ENCODE measurements around the gene FBXL17. TPM values are rescaled to one million over a fixed set of nuclear protein-coding genes. Genes with fewer than 3 reads are reported as not detected.

FBXL17 gene
- total RNA-seq, 1 donor from 2014 or later = 11.1 TPM

DNA sequence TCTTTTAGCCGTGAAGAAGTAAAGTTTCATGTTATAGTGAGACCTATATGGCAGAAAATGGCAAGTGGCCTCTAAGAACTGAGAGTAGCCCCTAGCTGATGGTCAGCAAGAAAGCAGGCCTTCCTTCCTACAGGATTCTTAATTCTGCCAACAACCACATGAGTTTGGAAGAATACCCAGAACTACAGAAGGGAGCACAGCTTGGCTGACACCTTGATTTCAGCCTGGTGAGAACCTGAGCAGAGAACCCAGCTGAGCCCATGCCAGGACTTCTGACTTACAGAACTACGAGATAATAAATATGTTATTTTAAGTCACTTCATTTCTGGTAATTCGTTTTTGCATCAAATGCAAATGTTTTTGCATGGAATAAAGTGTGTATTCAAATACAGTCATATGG, 5.9 kb upstream of the FBXL17 start:
- peaks cover 4% of the 10 kb centered on the region for H3K4me1 Mint-ChIP-seq (ENCODE audit: unreplicated experiment)
- H3K27me3 Mint-ChIP-seq = peaks cover 6% of the 10 kb centered on the region
- H3K4me3 Mint-ChIP-seq = no peak overlapping the region
- no peak for DNase-seq (ENCODE audit: extremely low spot score, unreplicated experiment)
- TF ChIP-seq, protein P1, sequence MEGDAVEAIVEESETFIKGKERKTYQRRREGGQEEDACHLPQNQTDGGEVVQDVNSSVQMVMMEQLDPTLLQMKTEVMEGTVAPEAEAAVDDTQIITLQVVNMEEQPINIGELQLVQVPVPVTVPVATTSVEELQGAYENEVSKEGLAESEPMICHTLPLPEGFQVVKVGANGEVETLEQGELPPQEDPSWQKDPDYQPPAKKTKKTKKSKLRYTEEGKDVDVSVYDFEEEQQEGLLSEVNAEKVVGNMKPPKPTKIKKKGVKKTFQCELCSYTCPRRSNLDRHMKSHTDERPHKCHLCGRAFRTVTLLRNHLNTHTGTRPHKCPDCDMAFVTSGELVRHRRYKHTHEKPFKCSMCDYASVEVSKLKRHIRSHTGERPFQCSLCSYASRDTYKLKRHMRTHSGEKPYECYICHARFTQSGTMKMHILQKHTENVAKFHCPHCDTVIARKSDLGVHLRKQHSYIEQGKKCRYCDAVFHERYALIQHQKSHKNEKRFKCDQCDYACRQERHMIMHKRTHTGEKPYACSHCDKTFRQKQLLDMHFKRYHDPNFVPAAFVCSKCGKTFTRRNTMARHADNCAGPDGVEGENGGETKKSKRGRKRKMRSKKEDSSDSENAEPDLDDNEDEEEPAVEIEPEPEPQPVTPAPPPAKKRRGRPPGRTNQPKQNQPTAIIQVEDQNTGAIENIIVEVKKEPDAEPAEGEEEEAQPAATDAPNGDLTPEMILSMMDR (conservative IDR thresholded peaks at IDR 0.05) = no peak
- H3K27ac Mint-ChIP-seq = no peak overlapping the region
- H3K9me3 Mint-ChIP-seq = no peaks in the 10 kb centered on the region
- no peaks in the 10 kb centered on the region for H3K36me3 Mint-ChIP-seq

DNA sequence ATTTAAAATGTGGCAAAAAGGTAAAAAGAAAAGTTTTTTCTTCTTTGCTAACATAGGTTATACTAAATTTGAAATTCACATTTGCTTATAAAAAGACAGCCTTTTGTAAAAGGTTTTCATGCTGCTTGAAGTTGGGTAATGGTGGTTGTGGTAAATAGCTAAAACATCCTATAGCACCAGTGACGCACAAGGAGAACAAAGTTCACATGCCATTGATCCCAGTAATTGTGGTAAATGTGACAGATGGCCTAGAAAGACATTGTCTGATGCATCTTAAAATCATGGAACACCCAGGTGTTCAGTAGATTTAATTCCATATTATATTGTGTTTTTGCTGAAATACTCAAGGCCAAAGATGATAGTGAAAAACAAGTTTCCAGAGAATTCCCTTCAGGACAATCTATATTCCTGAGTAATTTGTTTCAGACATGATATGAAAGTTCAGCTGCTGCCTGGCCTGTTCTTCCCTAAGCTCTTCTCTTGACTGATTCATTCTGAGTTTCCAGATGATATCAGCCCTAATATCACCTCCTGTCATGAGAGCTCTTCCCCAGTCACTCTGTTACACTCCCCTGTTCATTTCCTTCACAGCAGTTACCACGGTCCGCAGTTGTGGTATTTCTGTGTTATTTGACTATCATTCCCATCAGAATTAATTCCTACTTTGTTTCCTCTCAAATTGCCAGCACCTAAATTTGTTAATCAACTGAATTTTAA, 4.6 kb upstream of the FBXL17 start:
- no peak for DNase-seq (ENCODE audit: extremely low spot score, unreplicated experiment)
- no peak overlapping the region for H3K4me3 Mint-ChIP-seq
- peaks cover 5% of the 10 kb centered on the region for H3K4me1 Mint-ChIP-seq (ENCODE audit: unreplicated experiment)
- no peaks in the 10 kb centered on the region for H3K36me3 Mint-ChIP-seq
- TF ChIP-seq, protein P1 (conservative IDR thresholded peaks at IDR 0.05) = no peak
- H3K9me3 Mint-ChIP-seq = no peaks in the 10 kb centered on the region
- H3K27ac Mint-ChIP-seq = no peak overlapping the region
- H3K27me3 Mint-ChIP-seq = peaks cover 5% of the 10 kb centered on the region

DNA sequence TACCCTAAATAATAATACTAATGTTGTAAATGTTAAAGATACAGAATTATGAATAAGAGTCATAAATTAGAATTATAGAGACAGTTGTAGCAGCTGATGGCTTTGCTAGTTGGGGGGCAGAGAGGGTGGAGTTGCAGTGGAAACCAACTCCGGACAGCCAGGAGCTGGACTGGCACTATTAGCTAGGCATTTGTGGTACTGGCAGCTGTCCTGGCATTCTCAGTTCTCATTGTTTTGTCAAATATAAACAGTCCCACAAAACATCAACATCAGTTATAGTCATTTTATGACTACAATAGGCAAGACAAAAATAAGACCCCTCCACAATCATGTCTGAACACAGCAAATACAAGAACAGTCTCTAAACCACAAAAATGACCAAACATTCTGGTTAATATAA, 2.8 kb upstream of the FBXL17 start:
- Mint-ChIP-seq H3K9me3 (no peaks in the 10 kb centered on the region), H3K4me3 (no peak overlapping the region), H3K27ac (no peak overlapping the region), H3K36me3 (no peaks in the 10 kb centered on the region), H3K27me3 (no peaks in the 10 kb centered on the region), H3K4me1 (ENCODE audit: unreplicated experiment) (peaks cover 5% of the 10 kb centered on the region)
- TF ChIP-seq, protein P1 (conservative IDR thresholded peaks at IDR 0.05) = no peak
- DNase-seq (ENCODE audit: extremely low spot score, unreplicated experiment) = no peak

DNA sequence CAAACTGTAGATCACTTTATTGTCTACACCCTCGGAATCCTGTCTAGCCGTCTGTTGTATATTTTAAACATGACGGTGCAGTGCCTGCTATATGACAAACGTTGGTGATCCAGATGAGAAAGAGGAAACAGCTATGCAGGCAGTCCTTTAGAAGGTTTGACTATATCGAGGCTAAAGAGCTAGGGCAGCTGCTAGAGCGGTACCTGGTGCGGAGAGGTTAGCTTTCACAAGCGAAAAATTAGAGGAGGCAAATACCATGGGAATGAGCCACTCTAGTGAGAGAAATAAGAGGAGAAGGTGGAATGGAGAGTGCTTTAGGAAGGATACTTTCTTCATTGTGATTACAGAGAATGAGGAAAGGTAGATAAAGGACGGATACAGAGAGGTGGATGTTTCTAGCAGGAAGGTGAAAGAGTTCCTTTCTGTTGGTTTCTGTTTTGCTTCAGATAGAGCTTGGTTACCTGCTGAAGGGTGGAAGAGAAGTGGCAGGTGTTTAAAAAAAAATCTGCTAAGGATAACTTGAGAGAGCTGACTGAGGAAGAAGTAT, 959 bp upstream of the FBXL17 start:
- Mint-ChIP-seq H3K27me3 (no peaks in the 10 kb centered on the region), H3K9me3 (no peaks in the 10 kb centered on the region), H3K36me3 (peaks cover 6% of the 10 kb centered on the region), H3K27ac (peak overlapping the region; percentile 91), H3K4me1 (ENCODE audit: unreplicated experiment) (peaks cover 12% of the 10 kb centered on the region), H3K4me3 (peak overlapping the region; percentile 86)
- DNase-seq (ENCODE audit: extremely low spot score, unreplicated experiment) = no peak
- TF ChIP-seq, protein P1 (conservative IDR thresholded peaks at IDR 0.05) = no peak

DNA sequence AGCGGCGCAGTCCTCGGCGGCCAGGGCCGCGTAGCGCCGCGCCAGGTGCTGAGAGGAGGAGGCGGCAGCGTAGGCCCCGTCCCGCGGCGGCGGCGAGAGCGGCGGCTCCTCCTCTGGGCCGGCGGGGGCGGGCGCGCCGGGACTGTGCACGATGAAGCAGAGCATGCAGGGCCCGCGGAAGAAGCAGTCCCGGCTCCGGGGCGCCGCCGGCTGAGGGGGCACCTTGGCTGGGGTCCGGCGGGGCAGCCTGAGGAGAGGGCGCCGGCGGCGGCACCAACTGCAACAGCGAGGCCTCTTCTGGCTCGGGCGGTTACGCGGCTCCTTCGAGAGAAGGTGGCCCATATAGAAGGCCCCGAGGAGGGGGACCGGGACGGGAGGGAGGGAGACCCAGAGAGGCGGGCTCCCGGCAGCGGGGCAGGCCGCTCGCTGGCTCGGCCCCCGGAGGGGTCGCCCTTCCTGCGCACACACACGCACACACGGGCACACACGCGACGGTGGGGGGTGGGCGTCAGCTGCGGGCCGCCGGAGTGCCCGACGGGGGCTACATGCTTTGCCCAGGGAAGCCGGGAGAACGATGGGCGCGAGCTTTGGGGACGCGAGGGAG, 446 bp downstream of the FBXL17 start:
- TF ChIP-seq, protein P1 (conservative IDR thresholded peaks at IDR 0.05) = no peak
- peak overlapping the region; percentile 51 for H3K27ac Mint-ChIP-seq
- peaks cover 11% of the 10 kb centered on the region for H3K36me3 Mint-ChIP-seq
- DNase-seq (ENCODE audit: extremely low spot score, unreplicated experiment) = peak; percentile 84
- H3K27me3 Mint-ChIP-seq = no peaks in the 10 kb centered on the region
- peaks cover 12% of the 10 kb centered on the region for H3K4me1 Mint-ChIP-seq (ENCODE audit: unreplicated experiment)
- H3K9me3 Mint-ChIP-seq = no peaks in the 10 kb centered on the region
- peak overlapping the region; percentile 78 for H3K4me3 Mint-ChIP-seq
